ENCODE results near the gene OR10W1.

Gene OR10W1

DNA sequence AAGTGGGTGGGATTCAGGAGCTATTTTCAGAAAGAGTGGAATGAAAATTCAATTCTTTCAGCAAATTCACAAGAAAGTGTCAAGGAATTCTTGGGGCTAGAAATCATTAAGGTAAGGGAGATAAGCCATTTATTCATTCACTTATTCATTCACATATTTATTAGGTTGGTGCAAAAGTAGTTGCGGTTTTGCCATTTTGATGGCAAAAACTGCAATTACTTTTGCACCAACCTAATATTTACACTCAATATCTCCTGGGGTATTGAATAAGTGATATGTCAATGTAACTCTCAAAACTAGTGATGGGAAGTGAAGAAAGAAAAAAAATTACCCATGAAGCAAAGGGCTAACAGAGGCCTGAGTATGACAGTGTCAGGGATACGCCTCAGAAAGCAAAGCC, at the start of gene OR10W1:
OR10W1 (minus strand) TSS at position 119 of the 400 bp plus-strand sequence. CDS start 402 bp downstream, outside the sequence.
- DNase-seq, result no peak

DNA sequence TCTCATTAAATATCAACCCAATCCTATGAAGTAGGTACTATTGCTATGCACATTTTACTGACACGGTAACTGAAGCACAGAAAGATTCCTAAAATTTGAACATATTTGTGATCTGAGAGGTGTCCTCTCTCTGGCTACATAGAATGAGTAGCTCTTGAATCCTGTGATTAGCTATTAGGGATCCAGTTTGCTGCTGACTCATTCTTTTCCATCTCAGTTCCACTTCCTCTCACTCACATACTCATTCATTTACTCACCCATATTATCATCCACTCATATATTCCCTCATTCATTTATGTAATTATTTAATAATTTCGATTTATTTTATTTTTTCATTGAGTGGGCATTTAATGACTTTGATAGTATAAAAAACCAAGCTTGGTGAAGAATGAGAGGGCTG, 48.1 kb upstream of the OR10W1 start:
- DNase-seq, result no peak

GRCh38 chr11:58301576-58301975, 33.5 kb upstream of the OR10W1 start:
- DNase-seq, result no peak

- DNase-seq, result no peak
Measured at GRCh38 chr11:58292017-58292416, 24.0 kb upstream of the OR10W1 start.

- DNase-seq, result no peak
Measured at GRCh38 chr11:58289266-58289665, 21.2 kb upstream of the OR10W1 start.

DNA sequence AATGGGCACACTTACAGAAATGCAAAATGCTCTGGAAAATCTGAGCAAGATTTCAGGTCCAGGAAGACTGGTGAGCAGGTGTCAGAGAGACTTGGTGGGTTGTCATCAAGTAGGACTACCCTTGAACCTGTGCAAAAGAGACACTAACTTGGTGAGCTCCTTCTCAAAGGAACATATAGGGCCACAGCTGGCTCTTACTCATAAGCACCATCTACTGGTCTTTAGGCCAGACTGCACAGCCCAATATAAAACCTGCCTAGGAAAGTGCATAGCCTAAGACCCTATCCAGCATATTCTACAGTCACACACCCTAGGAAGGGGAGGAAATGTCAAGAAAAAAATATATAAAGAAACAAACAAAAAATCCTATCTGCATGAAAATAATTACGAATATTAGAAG, 18.2 kb upstream of the OR10W1 start:
- peak in 1 of 58 donors; percentile 1 for DNase-seq

DNA sequence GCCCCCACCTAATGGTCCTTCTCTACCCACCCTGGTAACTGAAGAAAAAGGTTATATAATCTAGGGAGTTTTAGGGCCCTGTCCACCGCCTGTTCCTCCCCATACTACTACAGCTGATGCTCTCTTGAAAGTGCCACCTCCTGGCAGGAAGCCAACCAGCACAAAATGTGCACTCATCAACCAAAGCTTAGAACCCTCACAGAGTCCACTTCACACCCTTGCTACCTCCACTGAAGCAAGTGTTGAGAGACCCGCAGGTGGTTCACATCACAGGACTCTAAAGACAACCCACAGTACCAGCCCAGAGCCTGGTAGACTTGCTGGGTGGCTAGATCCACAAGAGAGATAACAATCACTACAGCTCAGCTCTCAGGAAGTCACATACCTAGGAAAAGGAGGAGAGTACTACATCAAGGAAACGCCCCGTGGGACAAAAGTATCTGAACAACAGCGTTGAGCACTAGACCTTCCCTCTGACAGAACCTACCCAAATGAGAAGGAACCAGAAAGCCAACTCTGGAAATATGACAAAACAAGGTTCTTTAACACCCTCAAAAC, 17.5 kb upstream of the OR10W1 start:
- DNase-seq, result no peak

DNA sequence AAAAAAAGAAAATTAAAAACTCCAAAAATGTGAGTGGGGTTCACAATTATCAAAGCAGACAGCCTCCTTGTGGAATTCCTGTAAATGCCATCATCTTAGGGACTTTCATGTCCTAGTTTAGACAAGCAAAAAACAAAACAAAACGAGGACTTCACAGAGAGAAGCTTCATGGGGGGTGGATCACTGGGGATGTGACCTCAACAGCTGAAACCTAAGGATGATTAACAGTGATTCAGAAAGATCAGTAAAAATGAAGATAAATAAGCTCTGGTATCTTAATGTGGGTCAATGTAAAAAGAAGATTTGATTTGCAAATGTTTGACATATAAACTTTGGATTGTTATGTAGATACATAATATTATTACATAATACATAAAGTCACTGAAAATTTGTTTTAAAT, 8.1 kb upstream of the OR10W1 start:
- DNase-seq, result no peak

DNA sequence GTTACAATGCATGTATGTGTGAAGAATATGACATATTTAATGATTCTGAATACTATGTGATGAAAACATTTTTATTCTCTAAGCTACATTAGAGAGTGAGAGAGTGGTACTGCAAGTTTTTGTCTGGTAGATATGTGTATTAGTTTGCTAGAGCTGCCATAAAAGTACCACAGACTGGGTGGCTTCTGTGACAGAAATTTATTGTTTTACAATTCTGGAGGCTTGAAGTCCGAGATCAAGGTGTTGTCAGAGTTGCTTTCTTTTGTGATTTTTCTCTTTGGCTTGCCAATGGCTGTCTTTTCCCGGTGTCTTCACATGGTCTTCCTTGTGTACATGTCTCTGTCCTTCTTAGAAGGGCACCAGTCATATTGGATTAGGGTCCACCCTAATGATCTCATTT, 6.9 kb upstream of the OR10W1 start:
- DNase-seq, result no peak

DNA sequence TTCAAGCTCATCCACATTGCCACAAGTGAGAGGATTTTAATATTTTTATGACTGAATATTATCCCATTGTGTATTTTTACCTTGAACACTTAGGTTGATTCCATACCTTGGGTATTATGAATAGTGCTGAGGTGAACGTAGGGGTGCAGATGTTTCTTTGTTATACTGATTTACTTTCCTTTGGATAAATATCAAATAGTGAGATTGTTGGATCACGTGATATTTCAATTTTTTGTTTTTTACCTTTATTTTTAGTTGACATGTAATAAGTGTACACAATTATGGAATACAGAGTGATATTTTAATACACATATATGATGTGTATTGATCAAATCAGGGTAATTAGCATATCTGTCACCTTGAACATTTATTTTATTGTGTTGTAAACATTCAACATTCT, 8.1 kb downstream of the OR10W1 start:
- no peak for DNase-seq

DNA sequence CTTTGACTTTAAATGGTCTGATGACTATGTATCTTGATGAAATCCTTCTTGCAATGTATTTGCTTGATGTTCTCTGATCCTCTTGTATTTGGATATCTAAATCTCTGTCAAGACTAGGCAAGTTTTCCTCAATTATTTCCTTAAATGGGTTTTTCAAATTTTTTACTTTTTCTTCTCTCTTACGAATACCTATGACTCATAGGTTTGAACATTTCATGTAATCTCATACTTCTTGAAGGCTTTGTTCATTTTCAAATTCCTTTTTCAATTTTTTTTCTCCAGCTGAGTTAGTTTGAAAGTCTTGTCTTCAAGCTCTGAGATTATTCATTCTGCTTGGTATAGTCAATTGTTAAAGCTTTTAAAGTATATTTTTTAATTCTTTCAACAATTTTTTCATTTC, 13.1 kb downstream of the OR10W1 start:
- no peak for DNase-seq

DNA sequence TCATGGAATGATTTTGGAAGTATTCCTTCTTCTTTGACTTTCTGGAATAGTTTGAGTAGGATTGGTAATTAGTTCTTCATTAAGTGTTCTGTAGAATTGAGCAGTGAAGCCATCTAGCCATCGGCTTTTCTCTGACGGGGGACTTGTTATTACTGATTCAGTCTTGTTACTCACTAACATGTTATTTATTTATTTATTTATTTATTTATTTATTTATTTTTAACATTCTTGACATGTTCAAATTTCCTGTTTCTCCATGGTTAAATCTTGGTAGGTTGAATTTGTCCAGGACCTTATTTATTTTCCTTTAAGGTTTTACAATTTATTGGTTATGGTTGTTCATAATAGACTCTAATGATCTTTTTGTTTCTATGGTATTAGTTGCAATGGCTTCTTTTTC, 24.1 kb downstream of the OR10W1 start:
- no peak for DNase-seq

DNA sequence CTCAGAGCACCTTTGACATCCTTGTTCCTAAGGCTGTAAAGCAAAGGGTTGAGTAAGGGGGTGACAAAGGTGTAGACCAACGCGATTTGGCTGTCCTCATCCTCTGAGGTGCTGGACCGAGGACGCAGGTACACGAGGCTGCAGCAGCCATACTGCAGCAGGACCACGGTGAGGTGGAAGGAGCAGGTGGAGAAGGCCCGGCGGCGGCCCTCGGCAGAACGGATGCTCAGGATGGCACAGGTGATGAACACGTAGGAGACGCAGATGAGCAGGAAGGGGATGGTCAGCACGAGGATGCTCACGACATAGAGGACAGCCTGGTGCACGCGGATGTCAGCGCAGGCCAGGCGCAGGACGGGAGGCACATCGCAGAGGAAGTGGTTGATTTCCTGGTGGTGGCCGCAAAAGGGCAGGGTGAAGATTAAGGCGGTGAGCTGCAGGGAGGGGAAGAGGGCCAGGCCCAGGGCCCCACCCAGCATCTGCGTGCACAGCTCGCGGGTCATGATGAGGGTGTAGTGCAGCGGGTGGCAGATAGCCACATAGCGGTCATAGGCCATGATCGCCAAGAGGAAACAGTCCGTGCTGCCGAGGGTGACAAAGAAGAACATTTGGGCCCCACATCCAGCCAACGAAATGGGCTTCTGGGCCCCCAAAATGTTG, 40.0 kb downstream of the OR10W1 start:
- DNase-seq, result no peak

- no peak for DNase-seq
Measured at GRCh38 chr11:58222721-58223120, 45.3 kb downstream of the OR10W1 start.

Measured in anterior cingulate cortex (tissue), 58 donors.